Measurements from ENCODE around the gene OR51T1.

The OR51T1 gene

GRCh38 chr11:4924239-4924638 lies 42.5 kb downstream of the OR51T1 start, which contains the start of gene OR51G1:
TSS of gene OR51G1 (minus strand) at chr11:4924339. CDS start at chr11:4924339, 0 bp downstream.
- no peak for DNase-seq (ENCODE audit: low read depth in 2 of 3, low spot score in 1 of 3)

GRCh38 chr11:4926608-4927007 lies 44.9 kb downstream of the OR51T1 start:
- DNase-seq (ENCODE audit: low read depth in 2 of 3, low spot score in 1 of 3) = no peak
